NCI-H526 (cell line): ENCODE measurements around the gene PTPRN2.
"Not testable (repeated sequence)": the region's sequence is repeated elsewhere in the genome, so short reads cannot be mapped to it uniquely, and the experiment has no call there.

Source experiments
- DNase-seq, 2 experiments: peaks; one replicate each; lab custom pipeline; 2025; lab: John Stamatoyannopoulos, UW

Gene PTPRN2

GRCh38 chr7:158516524-158516923 lies 71.1 kb downstream of the PTPRN2 start:
- DNase-seq, result no peak

DNA sequence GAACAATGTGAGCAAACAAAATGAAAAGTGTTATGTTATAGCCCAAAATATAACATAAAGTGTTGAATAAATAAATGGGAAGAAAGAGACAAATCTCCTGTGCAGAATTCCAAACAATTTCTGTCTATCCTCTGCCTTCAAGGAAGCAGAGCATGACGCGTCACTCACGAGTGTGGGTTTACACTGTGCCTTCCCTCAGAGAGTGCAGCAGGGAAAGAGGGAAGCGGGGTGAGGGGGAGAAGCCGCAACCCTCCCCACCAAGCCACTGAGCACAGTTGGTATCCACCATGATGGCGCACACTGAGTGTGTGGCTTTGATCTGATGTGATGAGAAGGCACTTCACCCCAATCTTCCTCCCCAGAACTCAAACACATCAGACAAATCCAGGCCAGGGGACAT lies 74.8 kb downstream of the PTPRN2 start:
- no peak for DNase-seq

DNA sequence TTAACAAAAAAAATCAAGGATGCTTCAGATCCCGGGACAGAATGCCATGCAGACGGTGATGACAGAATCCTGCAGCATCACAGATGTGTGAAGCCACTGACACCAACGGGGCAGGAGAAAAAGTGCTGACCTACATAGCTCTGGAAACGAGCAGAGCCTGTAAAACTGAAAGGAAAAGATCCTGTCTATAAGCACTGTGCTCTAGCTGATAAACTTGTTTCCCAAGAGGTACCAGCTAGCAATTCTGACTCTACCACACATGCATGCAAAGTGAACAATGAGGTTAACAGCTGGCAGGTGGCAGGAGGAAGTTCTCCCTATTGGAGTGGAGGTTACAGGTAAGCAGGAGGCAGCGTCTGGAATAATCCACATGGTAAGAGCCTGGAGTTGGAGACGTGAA lies 75.6 kb downstream of the PTPRN2 start:
- no peak for DNase-seq

DNA sequence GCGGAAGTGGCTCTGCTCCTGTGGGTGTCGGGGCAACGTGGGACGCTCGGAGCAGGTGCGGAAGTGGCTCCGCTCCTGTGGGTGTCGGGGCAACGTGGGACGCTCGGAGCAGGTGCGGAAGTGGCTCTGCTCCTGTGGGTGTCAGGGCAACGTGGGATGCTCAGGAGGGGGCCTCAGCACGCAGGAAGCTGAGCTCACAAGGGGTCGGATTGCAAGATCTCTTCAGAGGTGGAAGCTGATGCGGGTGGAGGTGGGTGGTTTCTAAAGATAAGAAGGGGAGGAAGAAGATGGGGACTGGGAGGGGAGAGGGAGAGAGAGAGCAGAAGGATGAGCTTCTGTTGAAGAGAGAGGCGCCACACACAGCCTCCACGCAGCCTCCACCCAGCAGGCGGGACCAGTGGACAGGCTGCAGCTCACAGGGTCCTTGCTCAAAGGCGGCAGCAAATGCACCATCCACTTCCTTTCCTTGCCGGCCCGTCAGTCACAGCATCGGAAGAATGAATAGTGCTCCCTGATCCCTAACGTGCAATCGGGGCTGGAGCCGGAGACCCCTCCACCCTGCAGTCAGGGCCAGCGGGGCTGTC lies 78.7 kb downstream of the PTPRN2 start:
- DNase-seq, result no peak

- DNase-seq, result peak; percentile 73 to 79
These were observed 79.3 kb downstream of the PTPRN2 start for GRCh38 chr7:158508321-158508720.

- DNase-seq, result no peak
These were observed 79.7 kb downstream of the PTPRN2 start for GRCh38 chr7:158507917-158508316.

DNA sequence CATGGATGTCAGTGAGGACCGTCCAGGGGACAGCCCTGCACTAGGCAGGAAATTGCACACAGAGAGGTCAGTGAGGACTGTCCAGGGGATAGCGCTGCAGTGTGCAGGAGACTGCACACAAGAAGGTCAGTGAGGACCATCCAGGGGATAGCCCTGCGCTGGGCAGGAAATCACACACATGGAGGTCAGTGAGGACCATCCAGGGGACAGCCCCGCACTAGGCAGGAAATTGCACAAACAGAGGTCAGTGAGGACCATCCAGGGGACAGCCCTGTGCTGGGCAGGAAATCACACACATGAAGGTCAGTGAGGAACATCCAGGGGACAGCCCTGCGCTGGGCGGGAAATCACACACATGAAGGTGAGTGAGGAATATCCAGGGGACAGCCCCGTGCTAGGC lies 80.4 kb downstream of the PTPRN2 start:
- not testable (repeated sequence) for DNase-seq

DNA sequence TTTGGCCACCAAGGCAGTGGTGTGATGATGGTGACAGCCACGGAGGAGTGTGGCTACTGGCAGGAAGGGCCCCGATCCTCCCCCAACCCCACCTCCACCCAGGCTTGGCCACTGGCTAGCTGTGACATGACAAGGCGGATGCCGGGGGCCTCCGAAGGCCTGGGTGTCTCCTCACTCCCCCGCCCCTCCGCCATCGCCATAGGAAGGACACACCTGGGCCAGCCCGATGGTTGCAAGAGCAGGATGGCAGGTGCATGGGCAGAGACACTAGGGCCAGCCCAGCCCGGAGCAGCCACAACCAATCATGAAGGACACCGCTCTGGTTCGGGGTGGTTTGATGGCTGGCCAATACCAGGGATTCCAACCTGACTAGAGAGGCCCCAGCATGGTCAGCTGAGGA lies 81.0 kb downstream of the PTPRN2 start:
- DNase-seq, result no peak

- no peak for DNase-seq
These were observed 81.9 kb downstream of the PTPRN2 start for GRCh38 chr7:158505683-158506082.

DNA sequence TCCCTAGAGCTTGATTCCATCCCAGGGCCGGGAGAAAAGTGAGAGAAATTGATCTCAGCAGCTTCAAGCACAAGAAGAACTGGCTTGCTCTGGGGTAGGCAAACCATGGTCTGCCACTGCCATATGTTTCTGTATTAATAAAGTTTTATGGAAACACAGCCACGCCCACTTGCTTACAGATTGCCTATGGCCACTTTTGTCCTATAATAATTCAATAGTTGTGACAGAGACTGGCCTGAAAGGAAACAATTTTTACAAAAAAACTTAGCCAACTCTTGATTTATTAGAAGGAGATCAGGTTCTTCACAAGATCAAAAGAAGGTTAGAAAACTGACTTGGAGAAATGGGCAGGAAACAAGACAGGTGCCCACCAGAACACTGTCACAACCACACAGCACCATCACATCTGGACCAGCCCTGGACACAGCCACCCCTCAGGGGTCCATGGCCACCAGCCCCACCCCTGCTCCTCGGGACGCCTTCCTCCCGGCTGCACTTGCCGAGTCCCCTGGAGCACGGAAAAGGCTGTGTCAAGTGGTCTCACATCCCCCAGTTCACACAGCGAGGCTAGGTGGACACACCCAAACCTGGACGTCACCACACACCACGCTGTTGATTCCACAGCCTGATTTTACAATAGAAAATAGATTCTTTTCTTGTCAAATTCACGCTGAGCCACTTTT lies 85.4 kb downstream of the PTPRN2 start:
- no peak for DNase-seq

GRCh38 chr7:158501393-158502067 lies 86.1 kb downstream of the PTPRN2 start:
- DNase-seq, result no peak

DNA sequence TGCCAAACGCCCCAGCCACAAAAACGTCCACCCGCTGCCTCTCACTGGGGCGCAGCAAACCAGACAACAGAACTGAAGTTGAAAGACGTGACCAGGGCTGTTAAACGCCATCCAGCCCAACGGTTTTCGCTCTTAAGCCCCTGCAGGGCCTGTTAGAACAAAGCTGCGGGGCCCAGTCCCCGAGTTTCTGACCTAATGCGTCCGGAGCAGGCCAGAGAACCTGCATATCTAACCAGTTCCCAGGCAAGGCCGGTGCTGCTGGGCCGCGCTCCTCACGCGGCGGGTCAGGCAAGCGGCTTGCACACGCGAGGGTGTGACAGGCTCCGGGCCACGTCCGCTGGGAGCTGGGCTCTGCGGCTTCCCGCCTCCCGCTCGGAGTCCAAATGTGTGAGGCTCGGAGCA lies 87.0 kb downstream of the PTPRN2 start:
- DNase-seq, result no peak

DNA sequence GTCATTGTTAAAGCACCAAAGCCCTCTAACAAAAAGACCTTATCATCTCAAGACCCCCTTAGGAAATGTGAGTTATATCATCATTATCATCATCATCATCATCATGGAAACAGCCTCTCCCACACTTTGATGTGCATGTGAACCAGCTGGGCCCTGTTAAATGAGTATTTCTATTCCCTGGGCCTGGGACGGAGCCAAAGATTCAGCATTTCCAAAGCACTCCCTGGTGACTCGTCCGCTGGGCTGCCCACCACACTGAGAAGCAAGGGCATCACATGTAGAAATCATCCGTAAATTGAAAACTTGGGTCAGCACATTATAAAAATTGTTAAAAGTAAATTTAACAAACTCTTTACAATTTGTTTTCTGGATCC lies 88.6 kb downstream of the PTPRN2 start:
- DNase-seq, result no peak

DNA sequence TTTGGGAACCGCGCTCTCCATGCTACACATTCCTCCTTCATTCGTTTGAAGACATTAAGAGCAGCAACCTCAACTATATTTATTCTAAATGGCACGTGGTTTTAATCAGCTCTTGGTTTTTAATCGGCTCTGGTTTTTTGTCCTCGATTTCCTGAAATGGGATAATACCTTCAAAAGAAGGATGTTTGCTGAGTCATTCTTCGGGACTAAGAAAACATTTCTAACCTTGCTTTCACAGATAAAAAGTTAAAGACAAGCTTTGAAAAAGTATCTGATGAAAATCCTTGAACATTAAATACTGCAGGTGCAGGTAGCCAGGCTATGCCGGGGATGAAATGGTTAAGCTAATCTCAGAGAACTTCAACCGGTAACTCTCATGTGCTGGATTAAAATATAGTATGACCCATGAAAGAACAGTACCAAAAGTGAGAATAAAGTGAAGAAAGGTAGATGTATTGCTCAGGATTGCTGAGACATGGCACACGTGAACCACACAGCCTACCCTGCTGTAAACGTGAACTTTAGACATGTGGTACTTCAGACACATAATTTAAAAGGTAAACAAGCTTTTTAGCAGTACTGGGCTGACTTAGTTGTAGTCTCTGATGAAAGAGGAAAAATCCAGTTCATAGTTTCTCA lies 89.1 kb downstream of the PTPRN2 start:
- no peak for DNase-seq

GRCh38 chr7:158497627-158498026 lies 90.0 kb downstream of the PTPRN2 start:
- DNase-seq, result peak in 1 of 2 experiments; percentile 15

GRCh38 chr7:158495786-158496185 lies 91.8 kb downstream of the PTPRN2 start:
- peak; percentile 34 to 79 for DNase-seq

DNA sequence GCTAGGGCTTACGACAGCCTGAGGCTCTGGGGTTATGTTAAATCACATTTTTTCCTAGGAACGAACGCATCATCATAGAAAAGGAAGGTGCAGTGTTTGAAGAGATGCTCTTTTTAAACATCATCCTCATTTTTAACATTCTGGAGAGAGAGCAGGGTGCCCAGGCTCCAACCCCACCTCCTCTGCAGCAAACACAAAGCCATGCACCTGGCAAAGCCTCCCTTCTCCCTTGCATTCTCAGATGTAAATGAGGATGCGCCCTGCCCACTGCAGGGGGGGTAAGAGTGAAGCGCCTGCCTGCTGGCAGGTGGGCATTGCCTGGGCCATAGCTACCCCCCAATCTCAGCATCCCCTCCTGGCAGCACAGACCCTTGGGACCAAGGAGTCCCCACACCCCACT lies 92.4 kb downstream of the PTPRN2 start:
- DNase-seq, result peak in 1 of 2 experiments; percentile 53

- DNase-seq, result no peak
These were observed 93.0 kb downstream of the PTPRN2 start for GRCh38 chr7:158494643-158495042.

- peak; percentile 6 to 61 for DNase-seq
These were observed 93.4 kb downstream of the PTPRN2 start for GRCh38 chr7:158494162-158494586.

GRCh38 chr7:158492367-158492764 lies 95.3 kb downstream of the PTPRN2 start:
- no peak for DNase-seq

DNA sequence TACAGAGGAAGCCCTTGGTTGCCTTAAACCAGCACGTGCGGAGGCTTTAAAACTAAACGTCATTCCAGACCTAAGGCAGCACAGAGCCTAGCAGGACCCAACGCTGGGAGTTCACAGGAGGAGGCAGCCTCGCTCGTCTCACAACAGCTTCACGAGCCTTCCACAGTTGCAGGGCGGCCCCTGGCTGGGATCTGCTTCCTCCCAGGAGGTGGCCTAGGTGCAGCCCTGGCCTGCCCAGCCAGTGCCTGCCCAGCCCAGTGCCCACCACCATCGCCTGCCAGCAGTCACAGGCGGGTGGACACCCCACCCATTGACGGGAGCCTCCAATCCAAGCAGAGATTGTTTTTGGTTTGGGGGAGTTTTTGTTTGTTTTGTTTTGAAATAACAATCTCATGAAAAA lies 96.5 kb downstream of the PTPRN2 start:
- DNase-seq, result no peak

DNA sequence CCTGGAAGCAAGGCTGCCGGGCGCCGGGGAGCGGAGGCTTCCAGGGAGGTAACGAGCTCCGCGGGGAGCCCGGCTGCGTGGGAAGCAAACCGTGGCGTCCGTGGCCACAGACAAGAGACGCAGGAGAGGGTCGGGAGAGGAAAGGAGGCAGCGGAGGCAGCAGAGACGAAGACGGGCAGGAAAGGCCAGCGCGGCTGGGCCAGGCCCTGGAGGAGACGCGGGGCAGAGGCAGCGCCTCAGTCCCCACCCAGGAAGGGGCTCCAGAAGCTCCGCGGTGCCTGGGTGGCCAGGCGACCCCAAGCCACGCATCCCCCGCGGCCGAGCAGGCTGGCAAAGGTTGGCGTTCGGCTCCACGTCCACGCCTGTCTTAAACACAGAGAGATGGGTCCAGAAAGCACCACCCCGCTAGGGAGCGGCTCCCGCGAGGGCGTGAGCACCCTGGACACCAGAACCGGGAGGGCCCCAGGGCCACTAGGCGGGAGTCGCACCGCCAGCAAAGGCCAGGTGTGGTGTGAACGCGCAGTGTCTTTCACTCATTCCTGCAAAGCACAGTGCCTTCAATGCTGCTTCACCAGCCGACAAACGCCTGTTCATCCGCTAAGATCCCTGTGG lies 97.3 kb downstream of the PTPRN2 start:
- DNase-seq, result no peak
